Measurements from ENCODE around the gene CYB5A. TPM values are rescaled to one million over a fixed set of nuclear protein-coding genes. Genes with fewer than 3 reads are reported as not detected.

Gene CYB5A
- total RNA-seq, 6 experiments from 2014 or later: 60.4 to 83.3 (median 69.1) TPM

GRCh38 chr18:74316257-74317170 lies 24.8 kb upstream of the CYB5A start:
- H3K4me1 Mint-ChIP-seq (ENCODE audit: low read depth): peaks cover 21% of the 10 kb centered on the region
- H3K27ac Mint-ChIP-seq: no peak overlapping the region
- H3K36me3 Mint-ChIP-seq (ENCODE audit: low read depth): no peaks in the 10 kb centered on the region
- H3K4me3 Mint-ChIP-seq: no peak overlapping the region
- DNase-seq: peak; percentile 86
- H3K27me3 Mint-ChIP-seq (ENCODE audit: insufficient read depth): peaks cover 4% of the 10 kb centered on the region
- TF ChIP-seq, protein P1, sequence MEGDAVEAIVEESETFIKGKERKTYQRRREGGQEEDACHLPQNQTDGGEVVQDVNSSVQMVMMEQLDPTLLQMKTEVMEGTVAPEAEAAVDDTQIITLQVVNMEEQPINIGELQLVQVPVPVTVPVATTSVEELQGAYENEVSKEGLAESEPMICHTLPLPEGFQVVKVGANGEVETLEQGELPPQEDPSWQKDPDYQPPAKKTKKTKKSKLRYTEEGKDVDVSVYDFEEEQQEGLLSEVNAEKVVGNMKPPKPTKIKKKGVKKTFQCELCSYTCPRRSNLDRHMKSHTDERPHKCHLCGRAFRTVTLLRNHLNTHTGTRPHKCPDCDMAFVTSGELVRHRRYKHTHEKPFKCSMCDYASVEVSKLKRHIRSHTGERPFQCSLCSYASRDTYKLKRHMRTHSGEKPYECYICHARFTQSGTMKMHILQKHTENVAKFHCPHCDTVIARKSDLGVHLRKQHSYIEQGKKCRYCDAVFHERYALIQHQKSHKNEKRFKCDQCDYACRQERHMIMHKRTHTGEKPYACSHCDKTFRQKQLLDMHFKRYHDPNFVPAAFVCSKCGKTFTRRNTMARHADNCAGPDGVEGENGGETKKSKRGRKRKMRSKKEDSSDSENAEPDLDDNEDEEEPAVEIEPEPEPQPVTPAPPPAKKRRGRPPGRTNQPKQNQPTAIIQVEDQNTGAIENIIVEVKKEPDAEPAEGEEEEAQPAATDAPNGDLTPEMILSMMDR (IDR thresholded peaks at IDR 0.05): no peak
- no peaks in the 10 kb centered on the region for H3K9me3 Mint-ChIP-seq

DNA sequence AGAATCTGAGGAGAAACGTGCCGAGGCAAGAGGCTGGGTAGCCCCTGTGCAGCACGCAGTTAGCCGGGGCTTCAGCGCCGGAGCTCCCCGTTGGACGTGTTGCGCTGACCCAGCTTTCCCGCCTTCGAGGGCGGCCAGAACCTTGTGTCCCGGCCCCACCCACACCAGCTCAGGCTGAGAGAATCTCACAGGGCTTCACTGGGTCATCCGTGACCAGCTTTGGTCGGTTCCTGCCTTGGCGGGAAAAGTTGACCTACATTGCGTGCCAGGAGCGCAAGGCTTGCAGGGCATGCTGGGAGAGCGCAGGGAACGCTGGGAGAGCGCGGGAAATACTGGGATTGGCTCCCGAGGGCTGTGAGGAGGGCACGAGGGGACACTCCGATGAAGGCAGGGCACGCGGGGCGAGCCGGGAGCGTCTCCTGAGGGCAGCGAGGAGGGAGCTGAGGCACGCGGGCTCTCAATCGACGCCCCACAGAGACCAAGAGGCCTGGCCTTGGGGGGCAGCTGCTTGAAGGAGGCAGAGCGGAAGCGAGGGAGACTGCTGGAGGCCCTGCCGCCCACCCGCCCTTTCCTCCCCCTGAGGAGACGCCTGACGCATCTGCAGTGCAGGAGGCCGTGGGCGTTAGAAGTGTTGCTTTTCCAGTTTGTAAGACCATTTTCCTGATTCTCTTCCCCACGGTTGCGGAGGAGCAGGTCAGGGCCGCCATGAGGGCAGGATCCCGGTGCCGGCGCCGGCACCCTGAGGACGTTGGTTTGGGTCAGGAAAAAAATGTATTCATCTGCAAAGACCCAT lies 23.9 kb upstream of the CYB5A start, which contains the start of gene C18orf63:
TSS of gene C18orf63 (plus strand) at position 376 of the 793 bp plus-strand sequence. CDS start 2,027 bp downstream, outside the sequence.
- TF ChIP-seq, protein P1 (IDR thresholded peaks at IDR 0.05): no peak
- DNase-seq: no peak
- Mint-ChIP-seq H3K4me1 (ENCODE audit: low read depth) (peaks cover 23% of the 10 kb centered on the region), H3K27me3 (ENCODE audit: insufficient read depth) (peaks cover 4% of the 10 kb centered on the region), H3K27ac (no peak within 1 kb of the TSS), H3K36me3 (ENCODE audit: low read depth) (no peaks in the 10 kb centered on the region), H3K9me3 (no peaks in the 10 kb centered on the region), H3K4me3 (no peak within 1 kb of the TSS)

- Mint-ChIP-seq H3K27me3 (ENCODE audit: insufficient read depth) (peaks cover 4% of the 10 kb centered on the region), H3K4me1 (ENCODE audit: low read depth) (peaks cover 30% of the 10 kb centered on the region), H3K36me3 (ENCODE audit: low read depth) (no peaks in the 10 kb centered on the region), H3K4me3 (no peak overlapping the region), H3K27ac (no peak overlapping the region), H3K9me3 (no peaks in the 10 kb centered on the region)
- DNase-seq: no peak
- TF ChIP-seq, protein P1 (IDR thresholded peaks at IDR 0.05): no peak
Observed at GRCh38 chr18:74314759-74315463, 23.1 kb upstream of the CYB5A start.

DNA sequence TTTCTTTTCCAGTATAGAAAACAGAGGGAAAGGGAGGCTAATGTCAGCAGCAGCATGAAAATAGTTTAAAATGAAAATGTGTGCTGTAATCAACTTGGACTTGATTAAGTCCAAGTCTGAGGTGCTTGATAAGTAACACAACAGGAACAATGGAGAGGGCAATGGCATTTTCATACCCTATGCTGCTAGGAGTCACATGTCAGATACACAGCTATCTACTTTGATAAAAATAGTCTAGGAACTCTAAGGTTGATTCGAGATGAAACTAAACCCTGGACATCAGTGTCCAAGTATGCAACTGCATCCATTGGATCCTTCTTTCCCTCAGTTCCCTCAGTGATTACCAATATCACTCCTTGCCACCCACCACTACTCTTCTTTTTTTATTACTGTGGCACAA lies 19.2 kb upstream of the CYB5A start:
- no peak overlapping the region for H3K27ac Mint-ChIP-seq
- H3K36me3 Mint-ChIP-seq (ENCODE audit: low read depth): no peaks in the 10 kb centered on the region
- no peak for DNase-seq
- peaks cover 8% of the 10 kb centered on the region for H3K27me3 Mint-ChIP-seq (ENCODE audit: insufficient read depth)
- H3K9me3 Mint-ChIP-seq: no peaks in the 10 kb centered on the region
- TF ChIP-seq, protein P1 (IDR thresholded peaks at IDR 0.05): no peak
- no peak overlapping the region for H3K4me3 Mint-ChIP-seq
- H3K4me1 Mint-ChIP-seq (ENCODE audit: low read depth): peaks cover 10% of the 10 kb centered on the region

GRCh38 chr18:74310411-74310810 lies 18.6 kb upstream of the CYB5A start:
- Mint-ChIP-seq H3K4me3 (no peak overlapping the region), H3K27me3 (ENCODE audit: insufficient read depth) (peaks cover 12% of the 10 kb centered on the region), H3K27ac (no peak overlapping the region), H3K36me3 (ENCODE audit: low read depth) (no peaks in the 10 kb centered on the region), H3K4me1 (ENCODE audit: low read depth) (peaks cover 8% of the 10 kb centered on the region), H3K9me3 (no peaks in the 10 kb centered on the region)
- DNase-seq: peak; percentile 71
- TF ChIP-seq, protein P1 (IDR thresholded peaks at IDR 0.05): peak; percentile 67

All from HFFc6 (cell line).